22Rv1 (cell line): ENCODE data around the gene GABARAP.

Experiments
- CTCF ChIP-seq: fragments of 450-650 bp; IDR thresholded peaks from 2 replicates; pipeline ENCODE4 v1.5.1; 2017; ENCODE audit warnings: mild to moderate bottlenecking
- ZFX ChIP-seq: fragments of 450-650 bp; IDR thresholded peaks from 2 replicates; pipeline ENCODE4 v1.6.1; 2017; ENCODE audit warnings: antibody characterized with exemption, borderline replicate concordance

GRCh38 chr17:7281953-7282751, 39.9 kb upstream of the GABARAP start:
- TF ChIP-seq CTCF (no peak), ZFX (no peak)
